Activated CD4-positive, alpha-beta T cell treated with anti-CD3 and anti-CD28 coated beads, Interleukin-2, Interleukin-6, amounts not matched to agents 100 ng/mL and 50 ng/mL, durations not matched to agents 16 hours and 8 hours (primary cell): ENCODE measurements around the gene EGR2.

Experiments
- DNase-seq: peaks from one replicate; pipeline ENCODE4 v3.0.0-alpha.2; 2020

The EGR2 gene

DNA sequence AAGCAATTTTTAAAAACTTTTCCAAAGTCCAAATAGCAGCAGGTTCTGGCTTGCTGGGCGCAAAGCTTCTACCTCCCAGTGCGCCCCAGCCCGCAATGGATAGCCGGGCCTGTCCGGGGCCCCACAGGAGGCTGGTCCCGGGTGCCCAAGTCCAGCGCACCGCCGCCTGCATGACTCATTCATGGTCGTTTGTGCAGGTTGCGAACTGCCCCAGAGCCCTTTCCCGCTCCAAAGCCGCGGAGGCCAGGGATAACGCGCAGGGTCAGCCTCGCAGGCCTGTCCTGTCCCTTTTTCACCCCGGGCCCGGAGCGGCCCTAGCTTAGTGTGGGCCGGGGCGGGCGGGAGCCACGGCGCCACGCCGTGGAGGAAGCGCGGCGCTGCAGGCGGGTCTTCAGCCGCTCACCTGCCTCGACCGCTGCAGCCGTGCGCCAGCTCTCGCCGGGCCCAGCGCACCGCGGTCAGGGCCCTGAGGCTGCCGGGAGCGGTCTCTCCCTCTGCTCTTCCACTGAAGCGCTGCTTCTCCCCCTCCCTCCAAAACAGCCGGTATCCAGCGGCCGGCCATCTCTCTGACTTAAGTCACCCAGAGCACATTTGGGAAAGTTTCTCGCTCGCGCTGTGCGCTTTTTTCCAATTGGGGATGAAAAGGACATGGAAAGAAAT is 1.7 kb upstream of the EGR2 start:
- peak; percentile 78 for DNase-seq

- DNase-seq, result no peak
Measured at GRCh38 chr10:62817121-62817765, 1.1 kb upstream of the EGR2 start.

DNA sequence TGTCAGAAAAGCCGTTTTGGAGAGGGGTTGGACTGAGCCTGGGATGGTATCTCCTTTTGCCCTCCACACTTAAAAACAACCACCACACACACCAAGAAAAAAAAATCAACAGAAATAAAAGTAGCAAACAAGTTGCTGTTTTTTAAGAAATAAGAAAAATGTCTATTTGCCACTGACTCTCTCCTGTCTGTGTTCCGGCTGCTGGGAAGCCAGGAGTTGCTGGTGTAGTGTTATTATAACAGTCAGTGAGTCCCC is 163 bp downstream of the EGR2 start:
- DNase-seq, result no peak

- peak; percentile 20 for DNase-seq
Measured at GRCh38 chr10:62815381-62816075, 638 bp downstream of the EGR2 start.

DNA sequence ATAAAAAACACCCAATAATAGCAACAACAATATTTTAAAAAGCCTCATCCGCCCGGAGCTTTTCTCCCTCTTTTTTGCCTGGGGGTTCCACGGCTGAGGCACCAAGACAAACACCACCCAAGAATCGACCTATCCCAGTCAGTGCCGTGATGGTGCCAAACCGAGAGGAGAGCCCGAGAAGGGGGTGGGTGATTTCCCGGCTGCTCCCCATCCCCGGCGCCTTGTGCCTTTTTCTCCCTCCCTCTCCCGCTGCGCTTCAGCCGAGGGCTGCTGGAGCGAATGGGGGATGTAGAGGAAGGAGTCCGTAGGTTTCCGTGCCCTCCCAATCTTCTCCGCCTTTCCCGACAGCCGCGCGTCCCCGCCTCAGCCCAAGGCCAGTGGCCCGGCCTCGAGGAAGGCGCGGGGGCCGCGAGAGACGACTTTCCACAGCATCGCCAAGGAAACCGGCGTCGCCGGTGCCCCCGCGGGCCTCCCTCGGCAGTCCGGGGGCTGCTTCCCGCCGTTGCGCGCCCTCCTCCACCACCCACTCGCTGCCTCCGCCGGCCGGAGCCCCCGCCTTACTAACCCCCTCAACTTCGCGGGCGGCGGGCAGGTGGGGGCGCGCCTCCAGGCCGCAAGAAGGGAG is 1.3 kb downstream of the EGR2 start:
- DNase-seq, result no peak

GRCh38 chr10:62813981-62814380 is 2.2 kb downstream of the EGR2 start:
- no peak for DNase-seq

DNA sequence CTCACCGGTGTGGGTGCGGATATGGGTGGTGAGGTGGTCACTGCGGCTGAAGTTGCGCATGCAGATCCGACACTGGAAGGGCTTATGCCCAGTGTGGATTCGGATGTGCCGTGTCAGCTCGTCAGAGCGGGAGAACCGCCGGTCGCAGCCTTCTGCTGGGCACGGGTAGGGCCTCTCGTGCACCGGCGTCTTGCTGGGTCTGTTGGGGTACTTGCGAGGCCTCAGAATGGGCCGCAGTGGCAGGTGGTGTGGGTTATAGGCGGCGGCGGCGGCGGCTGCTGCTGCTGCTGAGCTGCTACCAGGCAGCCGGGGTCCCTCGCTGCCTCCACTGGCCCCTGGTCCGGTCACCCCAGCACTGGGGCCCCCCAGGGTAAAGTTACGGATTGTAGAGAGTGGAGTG is 2.7 kb downstream of the EGR2 start:
- DNase-seq, result no peak

DNA sequence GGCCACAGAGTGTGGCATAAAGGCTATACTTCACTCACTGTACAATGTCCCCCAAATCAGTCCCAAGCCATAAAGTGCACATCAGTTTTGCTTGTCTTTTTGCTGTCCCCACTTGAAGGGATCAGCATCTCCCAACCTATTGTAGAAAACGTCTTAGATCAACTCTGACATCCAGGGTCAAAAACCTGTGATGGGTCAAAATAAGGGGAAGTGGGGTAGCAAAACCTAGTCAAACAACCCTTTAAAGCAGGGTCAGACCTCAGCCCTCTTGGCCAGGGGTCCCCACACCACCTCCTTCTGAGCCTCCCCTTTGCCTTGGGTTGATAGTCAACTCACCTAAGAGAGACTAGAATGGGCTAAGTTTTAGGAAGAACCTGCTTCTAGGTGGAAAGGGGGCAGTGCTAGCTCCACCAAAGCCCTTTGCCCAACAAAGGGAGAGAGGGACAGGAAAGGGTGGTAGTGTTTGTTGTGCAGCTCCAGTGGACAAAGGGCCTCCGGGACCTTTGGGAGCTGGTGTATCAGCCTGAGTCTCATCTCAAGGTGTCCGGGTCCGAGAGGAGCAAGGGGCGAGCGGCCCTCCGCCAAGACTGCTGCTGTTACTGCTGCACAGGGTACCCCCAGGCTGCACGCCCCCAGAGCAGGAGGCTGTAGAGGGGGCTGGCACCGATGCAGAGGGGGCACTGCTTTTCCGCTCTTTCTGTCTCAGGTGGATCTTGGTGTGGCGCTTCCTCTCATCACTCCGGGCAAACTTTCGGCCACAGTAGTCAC is 3.3 kb downstream of the EGR2 start:
- DNase-seq, result no peak

DNA sequence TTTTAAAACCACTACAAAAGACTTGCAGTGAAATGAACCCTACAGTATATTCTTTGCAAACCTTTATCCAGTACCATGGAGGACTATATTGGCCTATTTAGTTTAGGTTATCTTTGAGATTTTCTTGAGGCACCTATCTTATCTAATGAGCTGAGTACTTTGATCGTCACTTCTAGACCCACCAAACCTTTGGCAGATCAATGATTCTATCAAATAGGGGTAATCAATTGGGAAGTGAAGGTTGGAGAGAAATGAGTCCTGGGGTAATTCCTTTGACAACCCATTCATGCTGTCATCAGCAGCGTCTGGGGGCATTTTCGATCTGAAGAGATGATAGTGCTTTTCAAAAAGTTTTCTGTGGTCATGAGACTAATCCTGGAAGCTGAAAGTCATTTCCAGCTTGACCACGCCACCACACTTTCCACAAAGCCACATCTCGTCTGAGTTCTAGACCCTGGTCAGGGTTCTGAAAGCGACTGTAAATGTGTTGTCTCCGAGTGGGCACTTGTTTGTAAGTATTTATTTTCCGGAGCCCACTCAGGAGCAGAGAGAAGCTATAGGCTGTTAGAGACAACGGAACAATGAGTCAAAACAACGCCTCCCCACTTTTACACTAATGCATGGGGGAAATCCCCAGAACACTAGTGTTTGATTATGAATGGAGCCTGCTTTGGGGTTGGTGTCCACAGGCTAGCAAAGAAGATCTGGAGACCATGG is 4.8 kb downstream of the EGR2 start:
- peak; percentile 87 for DNase-seq

- DNase-seq, result no peak
Measured at GRCh38 chr10:62810156-62810902, 5.8 kb downstream of the EGR2 start.

DNA sequence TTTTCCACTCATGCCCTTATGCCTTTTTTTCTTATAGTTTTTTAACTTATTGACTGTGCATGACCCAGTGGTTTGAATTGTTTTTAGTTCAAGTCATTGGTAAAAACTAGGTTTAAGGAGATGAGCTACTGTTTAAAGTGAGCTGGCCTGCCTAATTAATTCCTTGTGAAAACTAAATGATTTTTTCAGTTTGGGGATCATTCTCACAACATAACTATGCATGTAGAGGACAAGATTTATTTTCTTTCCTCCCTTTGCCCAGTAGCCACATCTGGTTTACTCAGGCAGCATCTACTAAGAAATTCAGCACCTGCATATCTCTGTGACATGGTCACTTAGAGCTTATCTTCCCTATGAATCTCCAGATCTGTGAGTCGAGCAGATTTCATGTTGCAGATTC is 9.9 kb downstream of the EGR2 start:
- DNase-seq, result no peak

DNA sequence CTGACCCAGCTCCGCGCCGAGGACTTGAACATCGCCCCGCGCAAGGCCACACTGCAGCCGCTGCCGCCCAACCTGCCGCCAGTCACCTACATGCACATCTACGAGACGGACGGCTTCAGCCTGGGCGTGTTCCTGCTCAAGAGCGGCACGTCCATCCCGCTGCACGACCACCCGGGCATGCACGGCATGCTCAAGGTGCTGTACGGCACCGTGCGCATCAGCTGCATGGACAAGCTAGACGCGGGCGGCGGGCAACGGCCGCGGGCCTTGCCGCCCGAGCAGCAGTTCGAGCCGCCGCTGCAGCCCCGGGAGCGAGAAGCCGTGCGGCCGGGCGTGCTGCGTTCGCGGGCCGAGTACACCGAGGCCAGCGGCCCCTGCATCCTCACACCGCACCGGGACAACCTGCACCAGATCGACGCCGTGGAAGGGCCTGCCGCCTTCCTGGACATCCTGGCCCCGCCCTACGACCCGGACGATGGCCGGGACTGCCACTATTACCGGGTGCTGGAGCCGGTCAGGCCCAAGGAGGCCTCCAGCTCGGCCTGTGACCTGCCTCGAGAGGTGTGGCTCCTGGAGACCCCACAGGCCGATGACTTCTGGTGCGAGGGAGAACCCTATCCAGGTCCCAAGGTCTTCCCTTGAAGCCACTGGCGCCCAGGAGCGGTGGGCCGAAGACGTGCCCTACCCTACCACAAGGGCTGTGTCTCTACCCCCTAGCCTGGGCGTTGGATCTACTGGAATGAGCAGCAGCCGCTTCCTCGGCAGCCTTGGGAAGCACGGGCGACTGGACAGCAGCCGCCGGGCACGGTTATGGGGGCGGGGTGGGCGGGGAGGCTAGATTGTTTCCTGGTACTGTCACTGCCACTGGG is 10.7 kb downstream of the EGR2 start:
- no peak for DNase-seq

- peak; percentile 83 for DNase-seq
Measured at GRCh38 chr10:62804356-62805230, 11.6 kb downstream of the EGR2 start, which contains the start of gene ADO. ADO (plus strand) TSS chr10:62804720; CDS start chr10:62805060, 340 bp downstream.

GRCh38 chr10:62803724-62804355 is 12.3 kb downstream of the EGR2 start:
- no peak for DNase-seq

DNA sequence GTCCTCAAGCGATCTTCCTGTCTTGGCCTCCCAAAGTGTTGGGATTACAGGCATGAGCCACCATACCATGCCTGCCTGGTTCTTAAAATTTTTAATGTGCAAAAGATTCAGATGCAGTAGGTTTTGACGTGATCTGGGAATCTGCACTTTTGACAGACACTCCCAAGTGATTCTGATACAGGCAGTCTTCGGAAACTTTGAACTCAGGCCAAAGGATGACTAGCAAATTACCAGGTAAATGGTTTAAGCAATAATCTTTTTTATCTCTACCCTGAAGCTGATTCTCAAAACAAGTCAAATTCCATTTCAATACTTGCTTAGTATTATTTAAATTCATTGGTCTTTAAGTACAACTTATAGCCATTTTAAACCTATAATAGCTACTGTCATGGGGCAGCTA is 14.3 kb downstream of the EGR2 start:
- DNase-seq, result no peak

DNA sequence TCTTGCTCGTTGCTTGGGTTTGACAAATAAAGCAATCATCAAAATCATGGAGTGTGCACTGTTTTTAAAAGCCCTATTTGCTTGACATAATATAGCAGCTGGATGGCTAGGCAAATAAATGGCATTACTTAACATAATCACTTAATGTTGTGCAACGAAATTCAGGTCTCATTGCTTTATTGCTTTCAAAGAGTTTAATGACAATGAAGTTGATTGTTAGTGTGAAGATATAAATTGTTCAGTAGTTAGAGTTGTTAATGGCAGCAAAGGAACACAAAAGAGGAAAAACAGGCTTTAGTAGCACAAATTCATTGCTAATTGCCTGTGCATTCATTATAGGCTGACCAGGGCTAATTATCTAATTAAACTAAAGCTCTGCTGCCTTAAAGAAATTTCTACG is 19.3 kb downstream of the EGR2 start:
- no peak for DNase-seq

- no peak for DNase-seq
Measured at GRCh38 chr10:62795762-62796161, 20.4 kb downstream of the EGR2 start.

DNA sequence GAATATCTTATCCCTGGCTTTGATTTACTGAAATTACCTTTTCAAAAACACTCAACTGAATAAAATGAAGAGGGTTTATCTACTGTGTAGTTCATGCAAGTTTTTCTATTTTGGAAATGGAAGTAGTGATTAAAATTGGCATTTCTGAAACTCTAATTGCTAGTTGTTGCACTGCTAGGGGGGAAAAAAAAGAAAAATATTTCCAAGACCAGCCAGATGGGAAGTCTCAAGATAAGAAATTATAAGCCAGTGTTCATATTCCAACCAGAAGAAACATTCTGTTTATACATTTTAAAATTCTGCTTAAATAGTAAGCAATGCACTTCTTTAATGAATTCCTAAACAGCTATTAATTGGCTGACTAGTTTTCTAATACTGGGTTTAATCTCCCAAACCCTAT is 21.1 kb downstream of the EGR2 start:
- no peak for DNase-seq

DNA sequence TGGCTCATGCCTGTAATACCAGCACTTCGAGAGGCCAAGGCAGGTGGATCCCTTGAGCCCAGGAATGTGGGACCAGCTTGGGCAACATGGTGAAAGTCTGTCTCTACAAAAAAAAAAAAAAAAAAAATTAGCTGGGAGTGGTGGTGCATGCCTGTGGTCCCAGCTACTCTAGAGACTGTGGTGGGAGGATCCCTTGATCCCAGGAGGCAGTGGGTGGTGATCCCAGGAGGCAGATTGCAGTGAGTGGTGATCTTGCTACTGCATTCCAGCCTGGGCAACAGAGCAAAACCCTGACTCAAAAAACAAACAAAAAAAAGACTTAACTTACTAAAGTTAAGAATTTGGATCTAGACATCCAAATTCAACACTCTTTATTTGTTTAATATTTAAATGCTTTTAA is 21.9 kb downstream of the EGR2 start:
- DNase-seq, result no peak
